Immature natural killer cell (primary cell): ENCODE results near the gene SPG7. TPM values are rescaled to one million over a fixed set of nuclear protein-coding genes. Genes with fewer than 3 reads are reported as not detected.

Experiments
- DNase-seq, 3 donors: peaks; one replicate each; pipeline ENCODE4 v3.0.0; 2022; ENCODE audit warnings: mixed read lengths in 1 of 3
- H3K27ac Mint-ChIP-seq, 6 donors: one replicate each; pipeline ENCODE4 v1.8.0; 2020; ENCODE audit warnings: mixed read lengths in 6 of 6, mild to moderate bottlenecking in 5 of 6, inconsistent platforms in 4 of 6, moderate library complexity in 3 of 6
- H3K27me3 Mint-ChIP-seq, 3 donors: one replicate each; pipeline ENCODE4 v1.8.0; 2020 to 2021; ENCODE audit warnings: low read depth in 3 of 3, mild to moderate bottlenecking in 3 of 3, mixed read lengths in 3 of 3, moderate library complexity in 3 of 3, inconsistent platforms in 1 of 3
- H3K36me3 Mint-ChIP-seq, 3 donors: one replicate each; pipeline ENCODE4 v1.8.0; 2020; ENCODE audit warnings: mixed read lengths in 3 of 3, inconsistent platforms in 2 of 3, mild to moderate bottlenecking in 2 of 3
- H3K4me1 Mint-ChIP-seq, 2 donors: one replicate each; pipeline ENCODE4 v1.8.0; 2020; ENCODE audit warnings: inconsistent platforms in 2 of 2, mild to moderate bottlenecking in 2 of 2, mixed read lengths in 2 of 2, moderate library complexity in 1 of 2
- H3K4me3 Mint-ChIP-seq, 5 donors: one replicate each; pipeline ENCODE4 v1.8.0; 2020; ENCODE audit warnings: mild to moderate bottlenecking in 5 of 5, mixed read lengths in 5 of 5, inconsistent platforms in 3 of 5, moderate library complexity in 3 of 5
- H3K9me3 Mint-ChIP-seq, 6 donors: one replicate each; pipeline ENCODE4 v1.8.0; 2020; ENCODE audit warnings: mild to moderate bottlenecking in 6 of 6, mixed read lengths in 6 of 6, inconsistent platforms in 4 of 6, moderate library complexity in 3 of 6
- polyA plus RNA-seq, 3 donors: library from polyadenylated mRNA; unstranded; fragments of 300-500 nt; fragmentation: Illumina TruSeq; gene quantifications; one replicate each; pipeline ENCODE4 v1.2.3, GENCODE V29; 2021

SPG7 gene
- polyA plus RNA-seq, 3 donors from 2014 or later: 39.7 to 48.4 (median 41.0) TPM

DNA sequence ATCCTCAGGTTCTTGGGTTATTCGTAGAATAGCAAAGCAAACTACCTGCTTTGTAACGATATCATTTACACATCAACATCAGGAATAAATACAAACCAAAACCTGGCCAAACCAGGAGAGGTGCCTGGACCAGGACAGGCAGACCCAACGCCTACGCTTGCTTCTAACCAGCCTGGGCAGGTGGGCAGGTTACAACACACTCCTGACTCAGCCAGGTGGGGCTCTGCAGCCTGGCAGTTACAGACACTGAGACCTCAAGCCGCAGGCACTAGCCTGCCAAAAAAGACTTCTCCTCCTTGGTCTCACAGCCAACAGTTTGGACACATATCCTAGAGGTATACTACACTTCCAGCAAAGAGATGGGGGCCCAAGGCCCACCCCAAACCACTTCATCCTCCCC, 31.8 kb upstream of the SPG7 start:
- Mint-ChIP-seq H3K4me3 (peak overlapping the region; percentile 28 to 78 (median 51)), H3K27ac (peak overlapping the region in 5 of 6 donors; percentile 15 to 48 (median 36)), H3K4me1 (peaks cover 91 to 94% of the 10 kb centered on the region in 2 donors), H3K27me3 (peaks cover 19 to 39% (median 30%) of the 10 kb centered on the region in 3 donors), H3K36me3 (peaks cover 0 to 4% (median 3%) of the 10 kb centered on the region in 3 donors), H3K9me3 (peaks cover 0 to 1% (median 0%) of the 10 kb centered on the region in 6 donors)
- DNase-seq: no peak

DNA sequence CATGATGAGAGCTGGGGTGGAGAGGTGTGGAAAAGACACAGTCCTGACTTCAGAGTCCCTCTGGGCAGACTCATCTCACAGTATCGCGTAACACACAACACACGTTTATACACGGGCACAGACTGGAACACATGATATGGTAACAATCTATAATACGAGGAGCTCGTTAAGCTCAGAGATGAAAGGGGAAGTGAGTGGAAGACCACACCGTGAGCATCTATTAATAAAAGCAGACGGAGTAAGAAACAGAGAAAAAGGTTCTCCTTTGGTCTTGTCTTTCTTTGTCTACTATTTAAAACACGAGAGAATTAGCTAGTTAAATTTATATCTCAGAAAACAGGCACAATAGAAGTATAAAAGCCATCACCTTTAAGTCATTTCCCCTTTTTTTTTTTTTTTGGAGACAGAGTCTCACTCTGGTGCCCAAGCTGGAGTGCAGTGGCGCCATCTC, 31.4 kb upstream of the SPG7 start:
- H3K9me3 Mint-ChIP-seq: peaks cover 0 to 1% (median 0%) of the 10 kb centered on the region in 6 donors
- H3K36me3 Mint-ChIP-seq: peaks cover 0 to 4% (median 4%) of the 10 kb centered on the region in 3 donors
- DNase-seq: no peak
- H3K27me3 Mint-ChIP-seq: peaks cover 17 to 38% (median 28%) of the 10 kb centered on the region in 3 donors
- peaks cover 91 to 94% of the 10 kb centered on the region in 2 donors for H3K4me1 Mint-ChIP-seq
- H3K4me3 Mint-ChIP-seq: peak overlapping the region; percentile 27 to 78 (median 51)
- peak overlapping the region in 4 of 6 donors; percentile 15 to 36 (median 27) for H3K27ac Mint-ChIP-seq

- peak; percentile 49 to 68 (median 67) for DNase-seq
- Mint-ChIP-seq H3K27me3 (peaks cover 12 to 30% (median 22%) of the 10 kb centered on the region in 3 donors), H3K27ac (peak overlapping the region; percentile 31 to 94 (median 81)), H3K36me3 (peaks cover 0 to 5% (median 4%) of the 10 kb centered on the region in 3 donors), H3K4me1 (peaks cover 91 to 94% of the 10 kb centered on the region in 2 donors), H3K9me3 (peaks cover 0 to 1% (median 0%) of the 10 kb centered on the region in 6 donors), H3K4me3 (peak overlapping the region; percentile 63 to 76 (median 67))
These were observed 29.5 kb upstream of the SPG7 start for GRCh38 chr16:89478576-89479221.

- peak overlapping the region; percentile 52 to 80 (median 80) for H3K4me3 Mint-ChIP-seq
- DNase-seq: no peak
- no peaks in the 10 kb centered on the region for H3K9me3 Mint-ChIP-seq
- H3K4me1 Mint-ChIP-seq: peaks cover 91 to 94% of the 10 kb centered on the region in 2 donors
- peak overlapping the region in 3 of 6 donors; percentile 23 to 76 (median 38) for H3K27ac Mint-ChIP-seq
- peaks cover 22 to 35% (median 25%) of the 10 kb centered on the region in 3 donors for H3K27me3 Mint-ChIP-seq
- peaks cover 0 to 5% (median 0%) of the 10 kb centered on the region in 3 donors for H3K36me3 Mint-ChIP-seq
These were observed 26.7 kb upstream of the SPG7 start for GRCh38 chr16:89481356-89481955.

DNA sequence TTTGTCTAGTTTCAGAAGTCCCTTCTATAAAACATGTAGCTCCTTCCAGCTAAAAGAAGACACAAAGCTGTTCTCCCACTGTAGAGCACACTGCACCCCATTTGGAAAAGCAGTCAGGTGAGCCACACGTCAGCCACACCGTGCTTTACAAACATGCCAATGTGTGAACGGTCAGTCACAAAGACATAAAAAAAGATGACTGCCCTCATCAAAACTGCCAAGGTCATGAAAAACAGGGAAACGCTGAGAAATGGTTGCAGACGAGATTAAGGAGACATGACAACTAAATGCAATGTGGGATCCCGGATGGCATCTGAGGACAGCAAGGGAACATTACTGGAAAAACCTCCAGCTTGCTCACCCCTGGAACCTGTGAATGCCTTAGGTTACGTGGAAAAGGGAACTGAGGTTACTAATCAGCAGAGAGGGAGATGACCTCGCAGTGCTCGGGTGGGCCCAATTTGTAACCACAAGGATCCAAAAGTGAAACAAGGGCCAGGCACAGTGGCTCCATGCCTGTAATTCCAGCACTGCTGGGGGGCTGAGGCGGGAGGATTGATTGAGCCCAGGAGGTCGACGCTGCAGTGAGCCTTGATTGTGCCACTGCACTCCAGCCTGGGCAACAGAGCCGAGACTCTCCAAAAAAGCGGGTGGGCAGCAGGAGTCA, 25.9 kb upstream of the SPG7 start:
- Mint-ChIP-seq H3K36me3 (peaks cover 0 to 5% (median 0%) of the 10 kb centered on the region in 3 donors), H3K27ac (peak overlapping the region; percentile 2 to 80 (median 73)), H3K4me3 (peak overlapping the region; percentile 67 to 83 (median 80)), H3K4me1 (peaks cover 90 to 94% of the 10 kb centered on the region in 2 donors), H3K9me3 (no peaks in the 10 kb centered on the region), H3K27me3 (peaks cover 21 to 30% (median 27%) of the 10 kb centered on the region in 3 donors)
- no peak for DNase-seq

- H3K4me1 Mint-ChIP-seq: peaks cover 90 to 95% of the 10 kb centered on the region in 2 donors
- DNase-seq: no peak
- peaks cover 0 to 5% (median 0%) of the 10 kb centered on the region in 3 donors for H3K36me3 Mint-ChIP-seq
- peaks cover 22 to 29% (median 27%) of the 10 kb centered on the region in 3 donors for H3K27me3 Mint-ChIP-seq
- peak overlapping the region; percentile 32 to 80 (median 73) for H3K27ac Mint-ChIP-seq
- H3K9me3 Mint-ChIP-seq: no peaks in the 10 kb centered on the region
- peak overlapping the region; percentile 80 to 87 (median 80) for H3K4me3 Mint-ChIP-seq
These were observed 25.4 kb upstream of the SPG7 start for GRCh38 chr16:89482817-89483205.

DNA sequence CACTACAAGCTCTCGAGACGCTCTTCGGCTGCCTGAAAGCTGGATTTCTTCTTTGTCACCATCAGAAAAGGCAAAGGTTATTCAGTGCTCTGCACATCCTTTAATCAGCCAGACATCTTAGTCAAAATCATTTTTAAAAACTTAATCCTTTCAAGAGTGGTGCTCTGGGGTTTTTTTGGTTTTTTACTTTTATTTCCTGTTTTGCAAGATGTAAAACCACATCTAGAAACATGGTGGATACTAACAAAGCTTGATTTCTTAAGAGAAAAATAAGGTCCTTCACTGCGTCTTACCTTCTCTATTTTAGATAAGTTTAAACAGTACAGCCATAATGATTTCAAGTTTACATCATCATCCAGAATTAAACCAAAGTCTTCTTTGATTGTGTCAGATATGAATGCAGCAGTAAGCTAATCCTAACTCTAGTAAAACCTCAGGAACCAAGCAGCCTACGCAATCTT, 24.1 kb upstream of the SPG7 start:
- H3K4me3 Mint-ChIP-seq: peak overlapping the region; percentile 80 to 90 (median 83)
- peak; percentile 64 to 71 (median 70) for DNase-seq
- peaks cover 90 to 95% of the 10 kb centered on the region in 2 donors for H3K4me1 Mint-ChIP-seq
- no peaks in the 10 kb centered on the region for H3K9me3 Mint-ChIP-seq
- peaks cover 24 to 33% (median 26%) of the 10 kb centered on the region in 3 donors for H3K27me3 Mint-ChIP-seq
- H3K36me3 Mint-ChIP-seq: peaks cover 0 to 5% (median 0%) of the 10 kb centered on the region in 3 donors
- H3K27ac Mint-ChIP-seq: peak overlapping the region; percentile 76 to 94 (median 87)

GRCh38 chr16:89484923-89485679, 23.1 kb upstream of the SPG7 start:
- H3K27me3 Mint-ChIP-seq: peaks cover 25 to 34% (median 28%) of the 10 kb centered on the region in 3 donors

DNA sequence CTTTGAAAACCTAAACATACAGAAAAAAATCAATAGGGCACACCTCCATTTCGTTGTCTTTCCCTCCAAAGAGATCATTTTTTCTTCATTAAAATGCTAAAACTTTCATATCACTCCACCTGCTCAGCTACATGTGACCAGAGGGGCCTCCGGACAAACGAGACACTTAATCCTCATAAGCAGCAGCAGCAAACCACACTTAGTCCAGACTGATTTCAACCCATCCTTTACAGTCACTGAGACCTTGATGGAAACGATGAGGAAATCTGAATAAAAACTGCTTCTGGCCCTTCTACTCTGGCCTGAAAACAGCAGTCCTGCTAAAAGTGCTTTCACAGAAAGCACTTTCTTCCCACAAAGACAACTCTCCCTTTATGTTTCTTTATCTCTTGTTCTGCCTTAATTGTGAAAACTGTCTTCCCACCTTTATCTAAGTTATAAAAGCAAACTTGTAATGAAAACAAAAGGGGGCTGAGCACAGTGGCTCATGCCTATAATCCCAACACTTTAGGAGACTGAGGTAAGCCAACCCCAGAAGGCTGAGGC, 22.4 kb upstream of the SPG7 start:
- DNase-seq: no peak
- Mint-ChIP-seq H3K4me3 (peak overlapping the region; percentile 39 to 90 (median 83)), H3K9me3 (no peaks in the 10 kb centered on the region)

More at GRCh38 chr16:89484923-89485679, 23.1 kb upstream of the SPG7 start:
- H3K36me3 Mint-ChIP-seq: peaks cover 0 to 5% (median 0%) of the 10 kb centered on the region in 3 donors
- DNase-seq: peak; percentile 35 to 38 (median 36)
- peak overlapping the region; percentile 76 to 94 (median 87) for H3K27ac Mint-ChIP-seq
- no peaks in the 10 kb centered on the region for H3K9me3 Mint-ChIP-seq
- peaks cover 86 to 92% of the 10 kb centered on the region in 2 donors for H3K4me1 Mint-ChIP-seq
- peak overlapping the region; percentile 80 to 90 (median 83) for H3K4me3 Mint-ChIP-seq

GRCh38 chr16:89489040-89489897, 18.9 kb upstream of the SPG7 start:
- H3K4me1 Mint-ChIP-seq: peaks cover 72 to 78% of the 10 kb centered on the region in 2 donors
- DNase-seq: peak; percentile 85 to 91 (median 90)
- H3K36me3 Mint-ChIP-seq: no peaks in the 10 kb centered on the region

More for the DNA sequence above, 22.4 kb upstream of the SPG7 start:
- Mint-ChIP-seq H3K36me3 (peaks cover 0 to 5% (median 0%) of the 10 kb centered on the region in 3 donors), H3K27me3 (peaks cover 26 to 36% (median 31%) of the 10 kb centered on the region in 3 donors), H3K4me1 (peaks cover 83 to 89% of the 10 kb centered on the region in 2 donors), H3K27ac (peak overlapping the region; percentile 72 to 94 (median 87))

GRCh38 chr16:89489898-89490438, 18.2 kb upstream of the SPG7 start:
- Mint-ChIP-seq H3K4me1 (peaks cover 65 to 71% of the 10 kb centered on the region in 2 donors), H3K9me3 (no peaks in the 10 kb centered on the region), H3K27me3 (peaks cover 21 to 31% (median 22%) of the 10 kb centered on the region in 3 donors), H3K27ac (no peak overlapping the region), H3K4me3 (no peak overlapping the region), H3K36me3 (no peaks in the 10 kb centered on the region)
- no peak for DNase-seq

More at GRCh38 chr16:89489040-89489897, 18.9 kb upstream of the SPG7 start:
- Mint-ChIP-seq H3K4me3 (peak overlapping the region; percentile 84 to 99 (median 94)), H3K9me3 (no peaks in the 10 kb centered on the region), H3K27ac (peak overlapping the region; percentile 93 to 99 (median 98)), H3K27me3 (peaks cover 21 to 35% (median 27%) of the 10 kb centered on the region in 3 donors)
